Retinal pigment epithelial cell (primary cell): ENCODE data around the gene APEH.

Source experiments
- DNase-seq: peaks from one replicate; pipeline ENCODE4 v3.0.0-alpha.2; 2010; ENCODE audit warnings: low read depth
- H3K4me3 ChIP-seq: 2 replicates; pipeline ENCODE4 v1.5.1; 2011; ENCODE audit warnings: mild to moderate bottlenecking, low read length, control low read depth, moderate library complexity
- TF ChIP-seq, protein P1 (sequence below): conservative IDR thresholded peaks from 2 replicates; pipeline ENCODE4 v1.5.1; 2011; ENCODE audit warnings: low read depth, low read length, control low read depth, inconsistent platforms

The APEH gene

DNA sequence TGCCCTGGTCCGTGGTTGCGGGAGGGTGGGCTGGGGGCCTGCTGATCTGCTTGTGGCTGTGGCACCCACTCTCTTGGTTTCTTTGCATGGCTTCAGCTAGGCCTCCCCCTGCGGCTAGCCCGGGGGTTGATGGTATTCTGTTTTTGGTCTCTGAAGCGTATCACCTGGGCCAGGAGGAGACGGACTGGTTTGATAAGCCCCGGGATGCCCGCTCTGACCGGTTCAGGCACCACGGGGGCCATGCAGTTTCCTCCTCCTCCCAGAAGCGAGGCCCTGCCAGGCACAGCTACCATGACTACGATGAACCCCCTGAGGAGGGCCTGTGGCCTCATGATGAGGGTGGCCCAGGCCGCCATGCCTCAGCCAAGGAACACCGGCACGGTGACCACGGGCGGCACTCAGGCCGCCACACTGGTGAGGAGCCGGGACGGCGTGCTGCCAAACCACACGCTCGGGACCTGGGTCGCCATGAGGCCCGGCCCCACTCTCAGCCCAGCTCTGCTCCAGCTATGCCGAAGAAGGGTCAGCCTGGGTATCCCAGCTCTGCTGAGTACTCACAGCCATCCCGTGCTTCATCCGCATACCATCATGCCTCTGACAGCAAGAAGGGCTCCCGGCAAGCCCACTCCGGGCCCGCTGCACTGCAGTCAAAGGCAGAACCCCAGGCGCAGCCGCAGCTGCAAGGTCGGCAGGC is 11.3 kb upstream of the APEH start:
- TF ChIP-seq, protein P1, sequence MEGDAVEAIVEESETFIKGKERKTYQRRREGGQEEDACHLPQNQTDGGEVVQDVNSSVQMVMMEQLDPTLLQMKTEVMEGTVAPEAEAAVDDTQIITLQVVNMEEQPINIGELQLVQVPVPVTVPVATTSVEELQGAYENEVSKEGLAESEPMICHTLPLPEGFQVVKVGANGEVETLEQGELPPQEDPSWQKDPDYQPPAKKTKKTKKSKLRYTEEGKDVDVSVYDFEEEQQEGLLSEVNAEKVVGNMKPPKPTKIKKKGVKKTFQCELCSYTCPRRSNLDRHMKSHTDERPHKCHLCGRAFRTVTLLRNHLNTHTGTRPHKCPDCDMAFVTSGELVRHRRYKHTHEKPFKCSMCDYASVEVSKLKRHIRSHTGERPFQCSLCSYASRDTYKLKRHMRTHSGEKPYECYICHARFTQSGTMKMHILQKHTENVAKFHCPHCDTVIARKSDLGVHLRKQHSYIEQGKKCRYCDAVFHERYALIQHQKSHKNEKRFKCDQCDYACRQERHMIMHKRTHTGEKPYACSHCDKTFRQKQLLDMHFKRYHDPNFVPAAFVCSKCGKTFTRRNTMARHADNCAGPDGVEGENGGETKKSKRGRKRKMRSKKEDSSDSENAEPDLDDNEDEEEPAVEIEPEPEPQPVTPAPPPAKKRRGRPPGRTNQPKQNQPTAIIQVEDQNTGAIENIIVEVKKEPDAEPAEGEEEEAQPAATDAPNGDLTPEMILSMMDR: no peak
- no peak overlapping the region for H3K4me3 ChIP-seq
- DNase-seq: no peak

DNA sequence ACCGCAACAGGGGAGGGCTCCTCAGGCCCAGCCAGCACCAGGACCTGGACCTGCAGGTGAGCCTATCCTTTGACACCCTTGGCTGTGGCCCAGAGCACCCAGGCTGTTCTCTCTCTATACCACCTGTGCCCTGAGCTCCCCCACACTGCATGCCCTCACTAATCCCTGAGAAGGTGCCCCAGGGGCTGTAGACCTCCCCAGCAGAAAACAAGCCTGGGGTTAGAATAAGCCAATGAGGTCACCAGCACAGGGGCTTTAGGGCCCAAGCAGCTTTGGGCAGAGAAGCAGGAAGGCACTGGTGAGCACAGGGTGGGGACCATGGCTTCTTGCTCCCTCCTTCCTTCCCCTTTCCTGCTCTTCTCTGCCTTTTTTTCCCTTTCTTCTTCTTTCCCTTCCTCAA is 10.3 kb upstream of the APEH start:
- DNase-seq: no peak
- TF ChIP-seq, protein P1: no peak

DNA sequence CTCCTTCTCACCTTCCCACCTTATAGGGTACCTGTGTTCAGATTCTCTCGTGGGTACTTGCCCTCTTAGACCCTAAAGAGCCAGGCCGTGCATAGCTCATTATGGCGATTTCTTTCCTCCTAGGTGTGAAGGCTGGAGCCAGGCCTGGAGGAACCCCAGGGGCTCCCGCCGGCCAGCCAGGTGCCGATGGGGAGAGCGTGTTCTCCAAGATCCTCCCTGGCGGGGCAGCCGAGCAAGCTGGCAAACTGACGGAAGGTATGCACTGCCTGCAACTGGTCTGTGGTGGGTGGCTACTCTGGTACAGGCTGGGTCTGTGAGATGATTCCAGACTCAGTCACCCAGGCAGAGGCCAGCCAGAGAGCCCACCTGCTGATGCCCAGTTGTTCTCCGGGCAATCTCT is 9.9 kb upstream of the APEH start:
- TF ChIP-seq, protein P1: no peak
- DNase-seq: no peak
- no peak overlapping the region for H3K4me3 ChIP-seq

More for the DNA sequence above, 10.3 kb upstream of the APEH start:
- H3K4me3 ChIP-seq: no peak overlapping the region

DNA sequence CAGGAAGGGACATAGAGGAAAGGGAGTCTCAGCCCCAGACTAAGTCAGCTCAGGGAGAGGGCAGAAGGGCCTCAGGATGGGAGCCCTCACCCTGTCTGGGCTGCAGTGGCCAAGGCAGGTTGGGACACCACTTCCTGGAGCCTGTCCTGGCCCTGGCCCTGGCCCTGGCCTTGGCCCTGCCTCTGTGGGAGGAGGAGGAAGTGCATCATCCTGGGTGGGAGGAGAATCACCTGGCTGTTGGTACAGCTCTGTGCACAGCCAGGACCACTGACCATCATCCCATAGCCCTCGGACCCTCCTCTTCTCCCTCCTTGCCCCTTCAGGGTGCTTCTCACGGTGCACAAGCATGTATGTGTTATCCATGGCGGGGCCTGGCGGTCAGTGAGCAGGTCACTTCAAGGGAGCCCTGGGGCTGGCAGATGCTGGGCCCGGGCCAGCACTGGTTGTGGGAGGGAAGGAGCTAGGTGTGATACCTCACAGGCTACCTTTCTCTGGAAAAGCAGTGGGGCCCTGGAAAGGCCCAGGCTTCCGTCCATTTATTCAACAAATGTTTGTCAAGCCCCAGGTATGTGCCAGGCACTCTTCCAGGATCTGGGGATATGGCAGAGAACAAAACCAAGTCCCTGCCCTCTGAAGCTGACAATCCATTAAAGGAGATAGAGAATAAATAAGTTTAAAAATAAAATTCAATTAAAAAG is 8.2 kb upstream of the APEH start:
- no peak for DNase-seq
- TF ChIP-seq, protein P1: no peak
- no peak overlapping the region for H3K4me3 ChIP-seq

DNA sequence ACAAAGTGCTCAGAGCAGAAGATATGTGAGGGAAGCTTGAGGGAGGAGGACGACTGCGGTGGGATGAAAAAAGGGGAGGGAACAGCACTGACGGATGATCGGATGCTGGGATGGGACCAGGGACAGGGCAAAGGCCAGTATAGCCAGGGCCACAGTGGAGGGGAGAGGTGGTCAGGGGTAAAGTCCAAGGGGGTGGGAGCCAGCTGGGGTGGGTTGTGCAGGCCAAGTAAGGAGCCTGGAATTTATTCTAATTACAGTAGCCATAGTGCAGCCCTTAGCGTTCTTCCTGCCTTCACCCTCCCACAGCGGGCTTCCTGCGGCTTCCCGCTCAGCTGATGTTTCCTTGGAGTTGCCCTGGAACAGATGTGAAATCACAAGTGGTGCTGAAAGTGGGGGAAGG is 7.6 kb upstream of the APEH start:
- no peak overlapping the region for H3K4me3 ChIP-seq
- TF ChIP-seq, protein P1: no peak
- no peak for DNase-seq

DNA sequence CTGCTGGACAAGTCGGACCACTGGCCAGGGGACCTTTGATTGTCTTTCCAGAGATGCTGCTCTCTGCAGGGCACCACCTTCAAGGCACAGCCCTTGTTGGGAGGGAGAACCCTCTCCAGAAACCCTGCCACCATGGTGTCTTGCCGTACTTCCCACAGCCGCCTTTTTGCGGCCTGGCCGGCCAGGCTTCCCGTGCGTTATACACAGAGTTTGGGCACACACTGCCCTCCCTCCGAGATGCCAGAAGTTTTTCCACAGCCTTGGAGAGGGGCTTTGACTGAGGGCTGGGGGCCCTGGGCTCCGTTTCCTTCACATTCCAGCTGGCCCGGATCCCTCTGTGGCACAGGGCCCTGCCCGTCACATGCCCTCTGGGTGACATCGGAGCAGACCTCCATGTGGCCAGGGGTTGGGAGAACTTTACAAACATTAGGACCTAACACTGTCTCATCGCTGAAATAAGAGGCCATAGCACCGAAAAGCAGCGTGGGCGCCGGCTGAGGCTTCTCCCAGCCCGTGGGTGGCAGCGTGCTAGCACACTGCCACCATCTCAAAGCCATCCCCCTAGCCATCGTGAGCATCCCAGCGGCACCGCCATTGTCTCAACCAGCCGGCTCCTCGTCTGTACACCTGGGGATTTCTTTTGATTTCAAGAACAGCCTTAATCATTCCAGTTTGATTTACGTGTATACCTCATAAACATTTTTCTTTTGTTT is 6.3 kb upstream of the APEH start:
- TF ChIP-seq, protein P1: no peak
- no peak overlapping the region for H3K4me3 ChIP-seq
- no peak for DNase-seq
